ENCODE data around the gene MRPL28. TPM values are rescaled to one million over a fixed set of nuclear protein-coding genes. Genes with fewer than 3 reads are reported as not detected.

MRPL28 gene
- total RNA-seq, 1 experiment from 2014 or later = 91.2 TPM

GRCh38 chr16:364595-365491 lies 5.5 kb downstream of the MRPL28 start:
- no peak for TF ChIP-seq CTCF (IDR thresholded peaks at IDR 0.05; ENCODE audit: insufficient read depth in 1 of 2, low read depth in 1 of 2, low read length in 1 of 2, severe bottlenecking in 1 of 2, unreplicated experiment in 1 of 2)
- no TSS peak for BruUV-seq (replicated peaks)
- Mint-ChIP-seq H3K4me3 (ENCODE audit: unreplicated experiment) (no peak overlapping the region), H3K27me3 (ENCODE audit: insufficient read depth, unreplicated experiment) (no peaks in the 10 kb centered on the region), H3K27ac (ENCODE audit: unreplicated experiment) (no peak overlapping the region), H3K36me3 (ENCODE audit: insufficient read depth, unreplicated experiment) (peaks cover 45% of the 10 kb centered on the region), H3K9me3 (ENCODE audit: unreplicated experiment) (no peaks in the 10 kb centered on the region), H3K4me1 (ENCODE audit: low read depth, unreplicated experiment) (no peaks in the 10 kb centered on the region)
- no peaks in the 10 kb centered on the region for H3K27me3 ChIP-seq (replicated peaks; ENCODE audit: control insufficient read depth, insufficient read depth, low read length)
- CTCF ChIA-PET = interaction anchor here (1.4 kb wide), 1 partner anchor 12 kb away, joined by 4 read pairs; the partner anchor contains the start of gene AXIN1
- no peak overlapping the region for H3K4me3 ChIP-seq (ENCODE audit: low read depth, low read length)
- H3K9me3 ChIP-seq = no peaks in the 10 kb centered on the region
- intact Hi-C loops (cut with micrococcal nuclease; ENCODE audit: unreplicated experiment) = no loop called here
- no peak for DNase-seq
- peaks cover 2% of the 10 kb centered on the region; the same call in 1 of the 2 replicates for H3K36me3 ChIP-seq (ENCODE audit: control insufficient read depth, insufficient read depth, low read length)
- no peaks in the 10 kb centered on the region for H3K4me1 ChIP-seq
- POLR2A ChIA-PET = no interaction called here

GRCh38 chr16:363766-364490 lies 6.4 kb downstream of the MRPL28 start:
- H3K36me3 ChIP-seq (ENCODE audit: control insufficient read depth, insufficient read depth, low read length) = peaks cover 2% of the 10 kb centered on the region; the same call in 1 of the 2 replicates
- Mint-ChIP-seq H3K4me3 (ENCODE audit: unreplicated experiment) (no peak overlapping the region), H3K36me3 (ENCODE audit: insufficient read depth, unreplicated experiment) (peaks cover 36% of the 10 kb centered on the region), H3K27me3 (ENCODE audit: insufficient read depth, unreplicated experiment) (no peaks in the 10 kb centered on the region), H3K9me3 (ENCODE audit: unreplicated experiment) (no peaks in the 10 kb centered on the region), H3K27ac (ENCODE audit: unreplicated experiment) (no peak overlapping the region), H3K4me1 (ENCODE audit: low read depth, unreplicated experiment) (no peaks in the 10 kb centered on the region)
- no peaks in the 10 kb centered on the region for H3K27me3 ChIP-seq (replicated peaks; ENCODE audit: control insufficient read depth, insufficient read depth, low read length)
- no peaks in the 10 kb centered on the region for H3K4me1 ChIP-seq
- H3K9me3 ChIP-seq = no peaks in the 10 kb centered on the region
- CTCF ChIA-PET = interaction anchor here (0.6 to 1.4 kb wide), 2 partner anchors 11 to 51 kb away, joined by 3 to 4 read pairs; partner anchors contain the start of gene AXIN1
- intact Hi-C loops (cut with micrococcal nuclease; ENCODE audit: unreplicated experiment) = no loop called here
- no peak overlapping the region for H3K4me3 ChIP-seq (ENCODE audit: low read depth, low read length)
- TF ChIP-seq CTCF (IDR thresholded peaks at IDR 0.05; ENCODE audit: insufficient read depth in 1 of 2, low read depth in 1 of 2, low read length in 1 of 2, severe bottlenecking in 1 of 2, unreplicated experiment in 1 of 2) = no peak
- POLR2A ChIA-PET = interaction anchor here (0.6 kb wide), 1 partner anchor 324 kb away, joined by 10 read pairs; no protein-coding TSS in a partner anchor
- no peak for DNase-seq
- no TSS peak for BruUV-seq (replicated peaks)

GRCh38 chr16:363110-363765 lies 7.1 kb downstream of the MRPL28 start:
- POLR2A ChIA-PET = interaction anchor here (0.8 kb wide), 1 partner anchor 33 kb away, joined by 6 read pairs; no protein-coding TSS in a partner anchor
- BruUV-seq (replicated peaks) = no TSS peak

More at GRCh38 chr16:363110-363765, 7.1 kb downstream of the MRPL28 start:
- CTCF ChIA-PET = interaction anchor here (2.0 kb wide), 2 partner anchors 10 to 256 kb away, joined by 9 to 19 read pairs; partner anchors contain the start of gene AXIN1
- H3K36me3 Mint-ChIP-seq (ENCODE audit: insufficient read depth, unreplicated experiment) = peaks cover 31% of the 10 kb centered on the region
- no peaks in the 10 kb centered on the region for H3K27me3 Mint-ChIP-seq (ENCODE audit: insufficient read depth, unreplicated experiment)
- Histone ChIP-seq H3K36me3 (ENCODE audit: control insufficient read depth, insufficient read depth, low read length) (no peaks in the 10 kb centered on the region), H3K9me3 (no peaks in the 10 kb centered on the region), H3K4me3 (ENCODE audit: low read depth, low read length) (no peak overlapping the region), H3K4me1 (no peaks in the 10 kb centered on the region), H3K27me3 (replicated peaks; ENCODE audit: control insufficient read depth, insufficient read depth, low read length) (no peaks in the 10 kb centered on the region)
- intact Hi-C loops (cut with micrococcal nuclease; ENCODE audit: unreplicated experiment) = no loop called here
- no peak for DNase-seq
- H3K4me1 Mint-ChIP-seq (ENCODE audit: low read depth, unreplicated experiment) = no peaks in the 10 kb centered on the region
- H3K27ac Mint-ChIP-seq (ENCODE audit: unreplicated experiment) = no peak overlapping the region
- H3K4me3 Mint-ChIP-seq (ENCODE audit: unreplicated experiment) = no peak overlapping the region
- TF ChIP-seq CTCF (IDR thresholded peaks at IDR 0.05; ENCODE audit: insufficient read depth in 1 of 2, low read depth in 1 of 2, low read length in 1 of 2, severe bottlenecking in 1 of 2, unreplicated experiment in 1 of 2) = no peak
- H3K9me3 Mint-ChIP-seq (ENCODE audit: unreplicated experiment) = no peaks in the 10 kb centered on the region
